ENCODE measurements around the gene INTS7. TPM values are rescaled to one million over a fixed set of nuclear protein-coding genes. Genes with fewer than 3 reads are reported as not detected.

Gene INTS7
- total and polyA plus RNA-seq, 2 of the 4 experiments (the other 2 are of a cell fraction) = 8.3 to 24.9 TPM

DNA sequence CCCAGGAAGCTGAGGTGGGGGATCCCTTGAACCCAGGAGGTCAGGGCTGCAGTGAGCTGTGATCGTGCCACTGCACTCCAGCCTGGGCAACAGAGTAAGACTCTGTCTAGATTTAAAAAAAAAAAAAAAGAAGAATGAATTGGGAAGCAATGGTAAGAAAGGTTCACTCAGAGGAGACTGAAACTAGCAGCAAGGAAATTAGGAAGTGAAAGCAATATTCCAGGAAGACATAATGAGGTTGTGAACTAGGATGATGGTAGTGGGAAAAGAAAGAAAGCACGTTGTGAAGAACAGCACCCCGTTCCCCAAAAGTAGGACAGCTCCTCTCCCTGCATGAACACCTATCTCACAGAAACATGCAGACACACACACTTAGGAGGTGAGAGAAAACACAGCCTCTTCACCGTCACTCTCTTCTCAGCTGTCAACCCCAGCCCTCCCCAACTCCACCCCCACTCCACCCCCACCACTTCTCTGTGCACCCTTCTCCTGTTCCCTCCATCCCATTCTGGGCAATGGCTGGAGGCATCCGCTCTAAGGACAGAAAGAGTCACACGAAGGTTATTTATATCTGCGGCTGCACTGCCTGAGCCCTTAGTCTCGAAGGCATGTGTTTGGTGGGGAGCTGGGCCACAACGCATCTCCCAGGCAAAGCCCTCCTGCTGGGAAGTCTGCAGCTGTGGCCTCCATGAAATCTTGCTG lies 103.0 kb downstream of the INTS7 start:
- no peaks in the 10 kb centered on the region for H3K36me3 ChIP-seq (ENCODE audit: control insufficient read depth, insufficient read depth, low read length)
- intact Hi-C loops (cut with micrococcal nuclease) (no loop called here), in situ Hi-C loops (cut with MboI; ENCODE audit: low sequenced_read_pairs) (no loop called here), dilution Hi-C loops (cut with HindIII; ENCODE audit: low sequenced_read_pairs, unreplicated experiment) (no loop called here)
- no peak overlapping the region for H2BK120ac ChIP-seq (ENCODE audit: low read depth, low read length)
- H4K20me1 ChIP-seq (ENCODE audit: insufficient read depth, low read length) = no peaks in the 10 kb centered on the region
- no peak overlapping the region for H2AK5ac ChIP-seq (ENCODE audit: low read depth, low read length)
- H2BK15ac ChIP-seq (ENCODE audit: low read depth, low read length) = no peak overlapping the region
- ATAC-seq (ENCODE audit: low read depth) = no peak
- H3K79me1 ChIP-seq (ENCODE audit: low read depth in 1 of 2, low read length in 2 of 2) = no peaks in the 10 kb centered on the region
- no peak overlapping the region for H4K91ac ChIP-seq (ENCODE audit: insufficient read depth, low read depth, low read length)
- no peaks in the 10 kb centered on the region for H3K27me3 ChIP-seq (ENCODE audit: control insufficient read depth, insufficient read depth, low read length)
- no peaks in the 10 kb centered on the region for H3K9me1 ChIP-seq (ENCODE audit: insufficient read depth, low read length)
- H3K4me3 ChIP-seq (ENCODE audit: insufficient read depth, low read depth, low read length) = no peak overlapping the region
- no peak for DNase-seq
- H3K4me1 ChIP-seq (ENCODE audit: control insufficient read depth, insufficient read depth, low read length) = peaks cover 7% of the 10 kb centered on the region; the same call in 1 of the 2 replicates
- H2AFZ ChIP-seq (replicated peaks; ENCODE audit: low read length, poor library complexity) = peak overlapping the region; percentile 60
- CTCF ChIA-PET = no interaction called here
- POLR2A ChIA-PET (ENCODE audit: unreplicated experiment) = no interaction called here
- no peak overlapping the region for H3K14ac ChIP-seq (replicated peaks; ENCODE audit: low read depth, low read length)
- WGBS, 2 experiments (ENCODE audit: extremely low coverage in 2 of 2, insufficient read length in 1 of 2) = 20% methylated on average over 1 of the region's 9 CpGs; no CpG with 5 or more reads in 1 of the 2 experiments
- BruUV-seq (replicated peaks) = no TSS peak
- no peak overlapping the region for H3K56ac ChIP-seq (ENCODE audit: extremely low read depth, insufficient read depth, low read length)
- H2BK5ac ChIP-seq (ENCODE audit: low read depth, low read length, poor library complexity, severe bottlenecking) = no peak overlapping the region
- H4K8ac ChIP-seq (ENCODE audit: low read depth in 2 of 2, low read length in 2 of 2) = no peak overlapping the region
- no peak overlapping the region for H3K27ac ChIP-seq (ENCODE audit: insufficient read depth, low read length)
- no peak overlapping the region for H3K18ac ChIP-seq (ENCODE audit: low read depth, low read length)
- no peak overlapping the region for H2BK20ac ChIP-seq (ENCODE audit: low read depth, low read length)
- no peak overlapping the region for H2AK9ac ChIP-seq (replicated peaks; ENCODE audit: low read depth, low read length, poor library complexity)
- H3K9ac ChIP-seq (ENCODE audit: low read depth, low read length) = no peak overlapping the region
- TF ChIP-seq MAZ (IDR thresholded peaks at IDR 0.05; ENCODE audit: borderline replicate concordance, low read depth, low read length) = no peak
- no peak for TF ChIP-seq MXI1 (IDR thresholded peaks at IDR 0.05; ENCODE audit: borderline replicate concordance, low read depth, low read length)
- no peak for TF ChIP-seq SMC3 (IDR thresholded peaks at IDR 0.05; ENCODE audit: low read depth, low read length)
- TF ChIP-seq MAFK (IDR thresholded peaks at IDR 0.05; ENCODE audit: low read depth, low read length) = no peak
- TF ChIP-seq CEBPB (IDR thresholded peaks at IDR 0.05; ENCODE audit: low read depth, low read length) = no peak
- TF ChIP-seq RCOR1 (IDR thresholded peaks at IDR 0.05; ENCODE audit: insufficient replicate concordance, low read length) = no peak
- TF ChIP-seq RFX5 (IDR thresholded peaks at IDR 0.05; ENCODE audit: low read depth, low read length) = no peak
- TF ChIP-seq, protein P1, sequence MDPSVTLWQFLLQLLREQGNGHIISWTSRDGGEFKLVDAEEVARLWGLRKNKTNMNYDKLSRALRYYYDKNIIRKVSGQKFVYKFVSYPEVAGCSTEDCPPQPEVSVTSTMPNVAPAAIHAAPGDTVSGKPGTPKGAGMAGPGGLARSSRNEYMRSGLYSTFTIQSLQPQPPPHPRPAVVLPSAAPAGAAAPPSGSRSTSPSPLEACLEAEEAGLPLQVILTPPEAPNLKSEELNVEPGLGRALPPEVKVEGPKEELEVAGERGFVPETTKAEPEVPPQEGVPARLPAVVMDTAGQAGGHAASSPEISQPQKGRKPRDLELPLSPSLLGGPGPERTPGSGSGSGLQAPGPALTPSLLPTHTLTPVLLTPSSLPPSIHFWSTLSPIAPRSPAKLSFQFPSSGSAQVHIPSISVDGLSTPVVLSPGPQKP (IDR thresholded peaks at IDR 0.05; ENCODE audit: borderline replicate concordance, low read depth, low read length) = no peak
- TF ChIP-seq CHD1 (IDR thresholded peaks at IDR 0.05; ENCODE audit: low read depth, low read length) = no peak
- TF ChIP-seq, protein P2, sequence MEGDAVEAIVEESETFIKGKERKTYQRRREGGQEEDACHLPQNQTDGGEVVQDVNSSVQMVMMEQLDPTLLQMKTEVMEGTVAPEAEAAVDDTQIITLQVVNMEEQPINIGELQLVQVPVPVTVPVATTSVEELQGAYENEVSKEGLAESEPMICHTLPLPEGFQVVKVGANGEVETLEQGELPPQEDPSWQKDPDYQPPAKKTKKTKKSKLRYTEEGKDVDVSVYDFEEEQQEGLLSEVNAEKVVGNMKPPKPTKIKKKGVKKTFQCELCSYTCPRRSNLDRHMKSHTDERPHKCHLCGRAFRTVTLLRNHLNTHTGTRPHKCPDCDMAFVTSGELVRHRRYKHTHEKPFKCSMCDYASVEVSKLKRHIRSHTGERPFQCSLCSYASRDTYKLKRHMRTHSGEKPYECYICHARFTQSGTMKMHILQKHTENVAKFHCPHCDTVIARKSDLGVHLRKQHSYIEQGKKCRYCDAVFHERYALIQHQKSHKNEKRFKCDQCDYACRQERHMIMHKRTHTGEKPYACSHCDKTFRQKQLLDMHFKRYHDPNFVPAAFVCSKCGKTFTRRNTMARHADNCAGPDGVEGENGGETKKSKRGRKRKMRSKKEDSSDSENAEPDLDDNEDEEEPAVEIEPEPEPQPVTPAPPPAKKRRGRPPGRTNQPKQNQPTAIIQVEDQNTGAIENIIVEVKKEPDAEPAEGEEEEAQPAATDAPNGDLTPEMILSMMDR (conservative IDR thresholded peaks at IDR 0.05; ENCODE audit: low read depth, low read length) = no peak
- TF ChIP-seq POLR2A (IDR thresholded peaks at IDR 0.05; ENCODE audit: low read depth, low read length) = no peak
- no peak for TF ChIP-seq NFE2L2 (IDR thresholded peaks at IDR 0.05; ENCODE audit: low read depth, low read length)
- no peak for TF ChIP-seq BHLHE40 (IDR thresholded peaks at IDR 0.05; ENCODE audit: low read depth, low read length)
- TF ChIP-seq, protein P3, sequence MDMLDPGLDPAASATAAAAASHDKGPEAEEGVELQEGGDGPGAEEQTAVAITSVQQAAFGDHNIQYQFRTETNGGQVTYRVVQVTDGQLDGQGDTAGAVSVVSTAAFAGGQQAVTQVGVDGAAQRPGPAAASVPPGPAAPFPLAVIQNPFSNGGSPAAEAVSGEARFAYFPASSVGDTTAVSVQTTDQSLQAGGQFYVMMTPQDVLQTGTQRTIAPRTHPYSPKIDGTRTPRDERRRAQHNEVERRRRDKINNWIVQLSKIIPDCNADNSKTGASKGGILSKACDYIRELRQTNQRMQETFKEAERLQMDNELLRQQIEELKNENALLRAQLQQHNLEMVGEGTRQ (IDR thresholded peaks at IDR 0.05; ENCODE audit: low read depth, low read length) = no peak
- no peak for TF ChIP-seq RAD21 (IDR thresholded peaks at IDR 0.05; ENCODE audit: low read length)
- no peak for TF ChIP-seq FOS (IDR thresholded peaks at IDR 0.05; ENCODE audit: low read depth, low read length)
- no peak overlapping the region for H4K5ac ChIP-seq (ENCODE audit: low read depth, low read length)
- no peak overlapping the region for H3K23ac ChIP-seq (ENCODE audit: low read depth, low read length)
- H3K9me3 ChIP-seq (ENCODE audit: control insufficient read depth, insufficient read depth, low read length) = no peaks in the 10 kb centered on the region
- no peak overlapping the region for H3K4ac ChIP-seq (ENCODE audit: low read depth, low read length)
- H3K4me2 ChIP-seq (ENCODE audit: low read depth, low read length) = no peak overlapping the region

Data from IMR-90 (cell line).